Peyer's patch (tissue), 4 donors: ENCODE results near the gene CFAP61.

Source experiments
- POLR2A ChIP-seq, 2 donors: fragments of 450-650 bp; IDR thresholded peaks; one replicate each; pipeline ENCODE4 v1.5.1; 2017; ENCODE audit warnings: antibody characterized with exemption in 2 of 2, mild to moderate bottlenecking in 2 of 2, moderate library complexity in 2 of 2
- TF ChIP-seq, protein P1 (sequence below), 6 experiments: fragments of 450-650 bp in 4 of 6; fragments of 200-600 bp in 2 of 6; sonication (generic) in 1 of 6; IDR thresholded peaks; one replicate each; pipeline ENCODE4 v1.5.1; 2017 to 2019; ENCODE audit warnings: antibody characterized with exemption in 6 of 6, mild to moderate bottlenecking in 3 of 6, moderate library complexity in 1 of 6

- TF ChIP-seq, protein P1, sequence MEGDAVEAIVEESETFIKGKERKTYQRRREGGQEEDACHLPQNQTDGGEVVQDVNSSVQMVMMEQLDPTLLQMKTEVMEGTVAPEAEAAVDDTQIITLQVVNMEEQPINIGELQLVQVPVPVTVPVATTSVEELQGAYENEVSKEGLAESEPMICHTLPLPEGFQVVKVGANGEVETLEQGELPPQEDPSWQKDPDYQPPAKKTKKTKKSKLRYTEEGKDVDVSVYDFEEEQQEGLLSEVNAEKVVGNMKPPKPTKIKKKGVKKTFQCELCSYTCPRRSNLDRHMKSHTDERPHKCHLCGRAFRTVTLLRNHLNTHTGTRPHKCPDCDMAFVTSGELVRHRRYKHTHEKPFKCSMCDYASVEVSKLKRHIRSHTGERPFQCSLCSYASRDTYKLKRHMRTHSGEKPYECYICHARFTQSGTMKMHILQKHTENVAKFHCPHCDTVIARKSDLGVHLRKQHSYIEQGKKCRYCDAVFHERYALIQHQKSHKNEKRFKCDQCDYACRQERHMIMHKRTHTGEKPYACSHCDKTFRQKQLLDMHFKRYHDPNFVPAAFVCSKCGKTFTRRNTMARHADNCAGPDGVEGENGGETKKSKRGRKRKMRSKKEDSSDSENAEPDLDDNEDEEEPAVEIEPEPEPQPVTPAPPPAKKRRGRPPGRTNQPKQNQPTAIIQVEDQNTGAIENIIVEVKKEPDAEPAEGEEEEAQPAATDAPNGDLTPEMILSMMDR (IDR thresholded peaks at IDR 0.05) = no peak
- TF ChIP-seq POLR2A (IDR thresholded peaks at IDR 0.05) = no peak
Measured at GRCh38 chr20:20317621-20318364, 265.5 kb downstream of the CFAP61 start.
